ENCODE results near the gene ELMO2. TPM values are rescaled to one million over a fixed set of nuclear protein-coding genes. Genes with fewer than 3 reads are reported as not detected.

Gene ELMO2
- total RNA-seq, 3 donors from 2014 or later (not counting 1 experiment from before 2014, with no cell fraction given), result 108 to 156 (median 142) TPM

DNA sequence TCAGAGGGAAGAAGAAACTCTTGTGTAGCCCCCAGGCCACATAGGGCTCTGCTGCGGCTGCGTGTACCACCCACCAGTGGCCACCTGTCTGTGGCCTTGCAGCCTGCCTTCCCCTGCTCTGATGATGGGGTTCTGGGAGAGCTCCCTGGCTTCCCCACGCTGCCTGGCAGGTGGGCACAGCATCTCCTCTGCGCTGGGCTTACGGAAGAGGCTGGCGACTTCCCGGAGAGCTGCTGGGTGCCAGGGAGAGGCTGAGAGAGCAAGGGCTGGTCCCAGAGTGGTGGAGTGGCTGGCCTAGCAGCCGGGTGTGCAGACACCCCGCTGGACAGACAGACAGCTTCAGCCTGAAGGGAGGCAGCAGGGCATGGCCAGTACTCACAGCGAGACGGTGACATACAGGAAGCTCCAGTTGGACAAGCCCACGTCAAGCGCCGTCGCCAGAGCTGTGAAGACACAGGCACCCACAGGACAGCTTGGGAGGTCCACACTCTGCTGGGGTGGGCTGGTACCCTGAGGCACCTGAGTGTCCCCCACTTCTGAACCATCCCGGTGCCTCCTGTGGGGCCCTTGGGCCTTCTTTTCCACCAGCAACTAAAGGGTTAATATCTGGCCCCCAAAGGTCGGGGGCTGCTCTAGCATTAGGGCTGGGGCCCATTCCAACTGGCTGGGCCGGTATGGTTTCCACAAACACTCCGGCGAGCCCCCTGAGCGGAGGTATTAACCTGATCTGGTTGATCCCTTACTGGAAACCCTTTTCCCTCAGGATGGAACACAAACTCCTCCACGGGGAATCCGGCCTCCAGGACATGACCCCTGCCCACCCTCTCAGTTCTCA, 50.0 kb downstream of the ELMO2 start:
- Histone ChIP-seq H3K4me1 (ENCODE audit: control insufficient read depth, insufficient read depth, low read length) (peaks cover 36% of the 10 kb centered on the region), H3K36me3 (ENCODE audit: control insufficient read depth, insufficient read depth, low read length) (peaks cover 15% of the 10 kb centered on the region), H3K27me3 (ENCODE audit: control insufficient read depth, insufficient read depth, low read length) (no peaks in the 10 kb centered on the region), H3K27ac (ENCODE audit: low read length) (no peak overlapping the region), H3K9me3 (ENCODE audit: control insufficient read depth, insufficient read depth, low read length) (no peaks in the 10 kb centered on the region), H3K4me3 (ENCODE audit: low read length) (no peak overlapping the region)
- H3K4me1 Mint-ChIP-seq, result peaks cover 34 to 62% of the 10 kb centered on the region in 2 donors
- intact Hi-C loops (cut with micrococcal nuclease), result no loop called here
- WGBS (ENCODE audit: insufficient coverage), result 89% methylated on average over 23 of the region's 23 CpGs
- H3K9me3 Mint-ChIP-seq, result no peaks in the 10 kb centered on the region
- DNase-seq, result no peak
- peak overlapping the region; percentile 79 to 80 for H3K27ac Mint-ChIP-seq
- H3K36me3 Mint-ChIP-seq, result no peaks in the 10 kb centered on the region
- H3K27me3 Mint-ChIP-seq (ENCODE audit: low read depth in 2 of 2), result no peaks in the 10 kb centered on the region
- ATAC-seq, result no peak
- no peak for TF ChIP-seq CTCF (IDR thresholded peaks at IDR 0.05)
- no peak overlapping the region for H3K4me3 Mint-ChIP-seq

GRCh38 chr20:46355778-46356177, 50.6 kb downstream of the ELMO2 start:
- Mint-ChIP-seq H3K27ac (peak overlapping the region; percentile 41 to 73), H3K36me3 (no peaks in the 10 kb centered on the region), H3K4me1 (peaks cover 34 to 60% of the 10 kb centered on the region in 2 donors), H3K4me3 (no peak overlapping the region), H3K9me3 (no peaks in the 10 kb centered on the region), H3K27me3 (ENCODE audit: low read depth in 2 of 2) (no peaks in the 10 kb centered on the region)
- intact Hi-C loops (cut with micrococcal nuclease), result no loop called here
- peaks cover 17% of the 10 kb centered on the region for H3K36me3 ChIP-seq (ENCODE audit: control insufficient read depth, insufficient read depth, low read length)
- no peak for TF ChIP-seq CTCF (IDR thresholded peaks at IDR 0.05)
- 91% methylated on average over 7 of the region's 7 CpGs for WGBS (ENCODE audit: insufficient coverage)
- no peak for ATAC-seq
- peaks cover 31% of the 10 kb centered on the region for H3K4me1 ChIP-seq (ENCODE audit: control insufficient read depth, insufficient read depth, low read length)
- no peaks in the 10 kb centered on the region for H3K27me3 ChIP-seq (ENCODE audit: control insufficient read depth, insufficient read depth, low read length)
- no peak overlapping the region for H3K27ac ChIP-seq (ENCODE audit: low read length)
- H3K4me3 ChIP-seq (ENCODE audit: low read length), result no peak overlapping the region
- no peaks in the 10 kb centered on the region for H3K9me3 ChIP-seq (ENCODE audit: control insufficient read depth, insufficient read depth, low read length)
- DNase-seq, result no peak

GRCh38 chr20:46354920-46355654, 51.3 kb downstream of the ELMO2 start:
- peaks cover 29% of the 10 kb centered on the region for H3K4me1 ChIP-seq (ENCODE audit: control insufficient read depth, insufficient read depth, low read length)
- Mint-ChIP-seq H3K9me3 (no peaks in the 10 kb centered on the region), H3K36me3 (no peaks in the 10 kb centered on the region), H3K4me3 (no peak overlapping the region), H3K27ac (peak overlapping the region; percentile 41 to 73), H3K27me3 (ENCODE audit: low read depth in 2 of 2) (no peaks in the 10 kb centered on the region), H3K4me1 (peaks cover 37 to 66% of the 10 kb centered on the region in 2 donors)
- no peak overlapping the region for H3K4me3 ChIP-seq (ENCODE audit: low read length)
- 97% methylated on average over 20 of the region's 20 CpGs for WGBS (ENCODE audit: insufficient coverage)
- H3K36me3 ChIP-seq (ENCODE audit: control insufficient read depth, insufficient read depth, low read length), result peaks cover 18% of the 10 kb centered on the region
- ATAC-seq, result no peak
- no peak for TF ChIP-seq CTCF (IDR thresholded peaks at IDR 0.05)
- H3K27ac ChIP-seq (ENCODE audit: low read length), result no peak overlapping the region
- no peak for DNase-seq
- H3K27me3 ChIP-seq (ENCODE audit: control insufficient read depth, insufficient read depth, low read length), result no peaks in the 10 kb centered on the region
- intact Hi-C loops (cut with micrococcal nuclease), result no loop called here
- H3K9me3 ChIP-seq (ENCODE audit: control insufficient read depth, insufficient read depth, low read length), result no peaks in the 10 kb centered on the region

Measured in natural killer cell (primary cell).